B cell (primary cell): ENCODE data around the gene CELF4.

Source experiments
- EZH2 ChIP-seq: IDR thresholded peaks from 2 replicates; pipeline ENCODE4 v1.6.1; 2012; ENCODE audit warnings: borderline replicate concordance, low read depth, mild to moderate bottlenecking, moderate library complexity, low read length; ENCODE audit not compliant: insufficient read depth, poor library complexity, severe bottlenecking
- TF ChIP-seq, protein P1 (sequence below): fragments of 200-600 bp; IDR thresholded peaks from one replicate; pipeline ENCODE4 v1.8.0; 2022; ENCODE audit warnings: antibody characterized with exemption, mild to moderate bottlenecking

- TF ChIP-seq, protein P1, sequence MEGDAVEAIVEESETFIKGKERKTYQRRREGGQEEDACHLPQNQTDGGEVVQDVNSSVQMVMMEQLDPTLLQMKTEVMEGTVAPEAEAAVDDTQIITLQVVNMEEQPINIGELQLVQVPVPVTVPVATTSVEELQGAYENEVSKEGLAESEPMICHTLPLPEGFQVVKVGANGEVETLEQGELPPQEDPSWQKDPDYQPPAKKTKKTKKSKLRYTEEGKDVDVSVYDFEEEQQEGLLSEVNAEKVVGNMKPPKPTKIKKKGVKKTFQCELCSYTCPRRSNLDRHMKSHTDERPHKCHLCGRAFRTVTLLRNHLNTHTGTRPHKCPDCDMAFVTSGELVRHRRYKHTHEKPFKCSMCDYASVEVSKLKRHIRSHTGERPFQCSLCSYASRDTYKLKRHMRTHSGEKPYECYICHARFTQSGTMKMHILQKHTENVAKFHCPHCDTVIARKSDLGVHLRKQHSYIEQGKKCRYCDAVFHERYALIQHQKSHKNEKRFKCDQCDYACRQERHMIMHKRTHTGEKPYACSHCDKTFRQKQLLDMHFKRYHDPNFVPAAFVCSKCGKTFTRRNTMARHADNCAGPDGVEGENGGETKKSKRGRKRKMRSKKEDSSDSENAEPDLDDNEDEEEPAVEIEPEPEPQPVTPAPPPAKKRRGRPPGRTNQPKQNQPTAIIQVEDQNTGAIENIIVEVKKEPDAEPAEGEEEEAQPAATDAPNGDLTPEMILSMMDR = no peak
- TF ChIP-seq EZH2 = no peak
Measured at GRCh38 chr18:37327063-37327577, 238.5 kb downstream of the CELF4 start.
